Superior temporal gyrus (tissue), 1 donor: ENCODE measurements around the gene PCK1.

Experiments
- DNase-seq: peaks from one replicate; pipeline ENCODE4 v3.0.0-alpha.2; 2016; ENCODE audit errors: extremely low spot score

PCK1 gene

GRCh38 chr20:57536120-57536708, 24.7 kb upstream of the PCK1 start:
- DNase-seq, result no peak

GRCh38 chr20:57536771-57537724, 23.9 kb upstream of the PCK1 start:
- DNase-seq, result no peak

GRCh38 chr20:57537822-57538221, 23.1 kb upstream of the PCK1 start:
- DNase-seq, result no peak

GRCh38 chr20:57539889-57540288, 21.0 kb upstream of the PCK1 start:
- no peak for DNase-seq

GRCh38 chr20:57540890-57541580, 19.9 kb upstream of the PCK1 start:
- no peak for DNase-seq

- DNase-seq, result no peak
Measured at GRCh38 chr20:57543754-57544153, 17.2 kb upstream of the PCK1 start.

- DNase-seq, result no peak
Measured at GRCh38 chr20:57544838-57545564, 15.9 kb upstream of the PCK1 start.

- no peak for DNase-seq
Measured at GRCh38 chr20:57545927-57546662, 14.8 kb upstream of the PCK1 start.

GRCh38 chr20:57546956-57547649, 13.8 kb upstream of the PCK1 start:
- no peak for DNase-seq

GRCh38 chr20:57548177-57549058, 12.5 kb upstream of the PCK1 start:
- DNase-seq, result no peak

GRCh38 chr20:57552471-57552870, 8.4 kb upstream of the PCK1 start:
- DNase-seq, result no peak

- no peak for DNase-seq
Measured at GRCh38 chr20:57553376-57554018, 7.4 kb upstream of the PCK1 start.

GRCh38 chr20:57555457-57556184, 5.3 kb upstream of the PCK1 start:
- no peak for DNase-seq

GRCh38 chr20:57556980-57557274, 4.0 kb upstream of the PCK1 start:
- DNase-seq, result no peak

GRCh38 chr20:57557926-57558613, 2.8 kb upstream of the PCK1 start:
- DNase-seq, result no peak

GRCh38 chr20:57558614-57559288, 2.2 kb upstream of the PCK1 start:
- no peak for DNase-seq

- no peak for DNase-seq
Measured at GRCh38 chr20:57559289-57559634, 1.6 kb upstream of the PCK1 start.
